Gastroesophageal sphincter (tissue), 4 donors: Measurements from ENCODE around the gene USHBP1. TPM values are rescaled to one million over a fixed set of nuclear protein-coding genes. Genes with fewer than 3 reads are reported as not detected.
A peak's percentile ranks its signal among the peaks of the same experiment; 100 is the strongest.

Experiments used
- ATAC-seq: fragments of 150-250 bp; one replicate; pipeline ENCODE4 v1.9.1; 2016; ENCODE audit warnings: mild to moderate bottlenecking, moderate library complexity
- H3K27ac ChIP-seq, 4 donors: fragments of 200-600 bp; sonication (generic) in 3 of 4; 1 replicate in 3 of 4; 2 replicates in 1 of 4; pipeline ENCODE4 v1.5.1; 2016 to 2019
- H3K27me3 ChIP-seq: fragments of 200-600 bp; sonication (generic); one replicate; pipeline ENCODE4 v1.5.1; 2019
- H3K36me3 ChIP-seq, 2 donors: fragments of 200-600 bp; sonication (generic); one replicate each; pipeline ENCODE4 v1.5.1; 2019; ENCODE audit warnings: control low read depth in 1 of 2
- H3K4me1 ChIP-seq, 3 donors: fragments of 200-600 bp; sonication (generic); 1 replicate in 2 of 3; 2 replicates in 1 of 3; pipeline ENCODE4 v1.5.1; 2016 to 2019; ENCODE audit warnings: control low read depth in 2 of 3
- H3K4me3 ChIP-seq, 2 donors: fragments of 200-600 bp; sonication (generic); one replicate each; pipeline ENCODE4 v1.5.1; 2019; ENCODE audit warnings: mild to moderate bottlenecking in 1 of 2, moderate library complexity in 1 of 2
- H3K9me3 ChIP-seq, 3 donors: fragments of 200-600 bp; sonication (generic); one replicate each; pipeline ENCODE4 v1.5.1; 2017 to 2019; ENCODE audit warnings: control low read depth in 2 of 3
- CTCF ChIP-seq, 4 experiments: fragments of 200-600 bp in 2 of 4; fragments of 450-650 bp in 2 of 4; sonication (generic) in 1 of 4; IDR thresholded peaks; one replicate each; pipeline ENCODE4 v1.5.1; 2017 to 2019; ENCODE audit warnings: antibody characterized with exemption in 4 of 4, mild to moderate bottlenecking in 2 of 4, moderate library complexity in 2 of 4
- EP300 ChIP-seq: sonication (generic); formaldehyde crosslinking; IDR thresholded peaks from one replicate; pipeline ENCODE4 v1.6.1; 2017; ENCODE audit warnings: antibody characterized with exemption, mild to moderate bottlenecking
- POLR2A ChIP-seq, 2 donors: fragments of 450-650 bp; IDR thresholded peaks; one replicate each; pipeline ENCODE4 v1.6.1; 2017; ENCODE audit warnings: antibody characterized with exemption in 2 of 2, mild to moderate bottlenecking in 2 of 2, moderate library complexity in 1 of 2
- POLR2AphosphoS5 ChIP-seq: sonication (generic); formaldehyde crosslinking; IDR thresholded peaks from one replicate; pipeline ENCODE4 v1.6.1; 2017; ENCODE audit warnings: antibody characterized with exemption
- WGBS, 2 donors: methylation state at CpG; one replicate each; pipeline ENCODE4 v1.1.5; 2018; ENCODE audit warnings: low coverage in 1 of 2; 5-methylcytosine and 5-hydroxymethylcytosine counted together
- total RNA-seq, 4 donors: library from RNA; depleted of rRNA; stranded (reverse); fragments of >200 nt; gene quantifications; one replicate each; pipeline ENCODE4 v1.1.0, GENCODE V29; 2016

The USHBP1 gene
- total RNA-seq, 4 donors from 2014 or later, result 4.6 to 9.6 (median 5.1) TPM

DNA sequence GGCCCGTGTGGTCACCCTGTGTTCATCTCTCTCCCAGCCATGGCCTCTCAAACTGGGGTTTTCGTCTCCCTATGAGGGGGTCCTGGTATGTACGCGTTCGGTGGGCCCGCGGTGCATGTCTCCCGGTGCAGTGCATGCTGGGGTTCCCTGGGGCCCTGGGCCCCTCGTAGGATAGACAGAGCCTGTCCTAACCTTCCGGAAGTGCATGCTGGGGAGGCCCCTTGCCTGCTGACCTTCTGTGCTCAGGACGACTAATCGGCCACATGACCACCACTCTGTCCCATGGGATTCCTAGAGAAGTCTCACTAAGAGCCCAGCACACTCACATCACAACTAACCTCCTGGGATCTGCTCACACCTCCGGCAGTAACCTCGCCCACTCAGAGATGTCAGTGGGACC is 54.2 kb downstream of the USHBP1 start:
- 67 to 100% methylated on average over 1 to 3 of the region's 14 CpGs for WGBS, 2 donors
- no peak for ATAC-seq
- Histone ChIP-seq H3K27me3 (no peaks in the 10 kb centered on the region), H3K27ac (no peak overlapping the region), H3K36me3 (peaks cover 0 to 82% of the 10 kb centered on the region in 2 donors), H3K4me1 (peaks cover 0 to 8% (median 3%) of the 10 kb centered on the region in 3 donors), H3K9me3 (no peaks in the 10 kb centered on the region), H3K4me3 (no peak overlapping the region)
- TF ChIP-seq POLR2AphosphoS5 (no peak), POLR2A (IDR thresholded peaks at IDR 0.05) (no peak), EP300 (no peak), CTCF (IDR thresholded peaks at IDR 0.05) (no peak)

DNA sequence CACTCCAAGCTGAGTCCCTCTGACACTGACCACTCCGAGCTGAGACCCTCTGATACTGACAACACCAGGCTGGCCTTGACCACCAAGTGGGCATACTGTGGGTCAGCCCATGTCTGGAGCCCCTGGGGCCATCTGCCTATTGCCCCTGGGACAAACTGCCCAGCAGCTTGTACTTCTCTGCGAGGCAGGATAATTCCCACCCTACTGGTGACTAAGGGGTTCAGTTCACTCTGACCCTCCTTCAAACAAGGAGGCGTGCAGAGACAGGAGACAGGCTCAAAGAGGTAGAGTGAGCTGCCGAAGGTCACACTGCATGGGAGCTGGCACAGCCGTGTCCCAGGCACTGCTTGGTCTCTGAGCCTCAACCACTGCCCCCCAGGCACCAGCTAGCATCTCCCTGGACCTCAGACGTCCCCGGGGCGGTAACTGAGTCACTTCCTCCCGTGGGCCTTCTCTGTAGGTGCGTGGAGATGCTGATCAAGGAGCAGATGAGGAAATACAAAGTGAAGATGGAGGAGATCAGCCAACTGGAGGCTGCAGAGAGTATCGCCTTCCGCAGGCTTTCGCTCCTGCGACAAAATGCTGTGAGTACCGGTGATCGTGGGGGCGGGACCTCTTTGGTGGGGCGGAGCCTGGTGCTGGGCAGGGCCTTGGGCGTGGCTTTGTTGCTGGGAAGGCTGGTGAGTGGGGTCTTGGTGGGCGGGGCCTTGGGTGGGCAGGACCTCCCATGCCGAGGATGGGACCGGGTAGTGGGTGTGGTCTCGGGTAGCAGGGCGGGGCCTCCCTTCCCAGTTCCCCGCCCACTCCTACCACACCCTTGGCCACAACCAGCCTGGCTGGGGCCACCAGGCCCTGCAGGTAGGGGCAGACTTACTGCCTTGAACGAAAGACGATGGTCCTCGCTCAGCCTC is 55.2 kb downstream of the USHBP1 start:
- H3K4me3 ChIP-seq, result no peak overlapping the region
- H3K4me1 ChIP-seq, result peaks cover 0 to 2% (median 0%) of the 10 kb centered on the region in 3 donors
- 70 to 73% methylated on average over 3 to 8 of the region's 28 CpGs for WGBS, 2 donors
- H3K9me3 ChIP-seq, result no peaks in the 10 kb centered on the region
- peaks cover 0 to 90% of the 10 kb centered on the region in 2 donors for H3K36me3 ChIP-seq
- TF ChIP-seq POLR2A (IDR thresholded peaks at IDR 0.05) (no peak), CTCF (IDR thresholded peaks at IDR 0.05) (no peak), POLR2AphosphoS5 (no peak), EP300 (no peak)
- H3K27ac ChIP-seq, result no peak overlapping the region
- no peak for ATAC-seq
- no peaks in the 10 kb centered on the region for H3K27me3 ChIP-seq

- H3K36me3 ChIP-seq, result peaks cover 0 to 97% of the 10 kb centered on the region in 2 donors
- H3K4me3 ChIP-seq, result no peak overlapping the region
- no peaks in the 10 kb centered on the region for H3K4me1 ChIP-seq
- 80 to 88% methylated on average over 2 to 3 of the region's 25 CpGs for WGBS, 2 donors
- H3K27me3 ChIP-seq, result no peaks in the 10 kb centered on the region
- ATAC-seq, result no peak
- TF ChIP-seq CTCF (IDR thresholded peaks at IDR 0.05) (no peak), POLR2AphosphoS5 (no peak), POLR2A (IDR thresholded peaks at IDR 0.05) (no peak), EP300 (no peak)
- no peak overlapping the region for H3K27ac ChIP-seq
- H3K9me3 ChIP-seq, result no peaks in the 10 kb centered on the region
These were observed 57.6 kb downstream of the USHBP1 start for GRCh38 chr19:17206736-17207581.

GRCh38 chr19:17205237-17206140 is 59.1 kb downstream of the USHBP1 start:
- TF ChIP-seq POLR2A (IDR thresholded peaks at IDR 0.05) (no peak), CTCF (IDR thresholded peaks at IDR 0.05) (peak in 3 of 4 experiments; percentile 66 to 79 (median 75))
- no peak overlapping the region for H3K27ac ChIP-seq
- WGBS, 2 donors, result 47% methylated on average over 3 of the region's 27 CpGs; no CpG with 5 or more reads in 1 of the 2 donors
- ATAC-seq, result peak; percentile 64
- H3K4me3 ChIP-seq, result no peak overlapping the region
- peaks cover 0 to 97% of the 10 kb centered on the region in 2 donors for H3K36me3 ChIP-seq
- no peaks in the 10 kb centered on the region for H3K4me1 ChIP-seq
- H3K9me3 ChIP-seq, result no peaks in the 10 kb centered on the region
- no peaks in the 10 kb centered on the region for H3K27me3 ChIP-seq
